Stimulated activated CD8-positive, alpha-beta memory T cell treated with anti-CD3 and anti-CD28 coated beads, Interleukin-4, amount 100 ng/mL, for 48 hours (primary cell): ENCODE results near the gene NEIL3.
"Not testable (repeated sequence)": the region's sequence is repeated elsewhere in the genome, so short reads cannot be mapped to it uniquely, and the experiment has no call there.

Experiments
- DNase-seq: peaks from one replicate; pipeline ENCODE4 v3.0.0-alpha.2; 2020

The NEIL3 gene

GRCh38 chr4:177304094-177304493 is 5.6 kb upstream of the NEIL3 start:
- DNase-seq, result no peak

GRCh38 chr4:177304864-177305263 is 4.8 kb upstream of the NEIL3 start:
- DNase-seq, result not testable (repeated sequence)

GRCh38 chr4:177308125-177308524 is 1.5 kb upstream of the NEIL3 start:
- no peak for DNase-seq

GRCh38 chr4:177308847-177309521 is 690 bp upstream of the NEIL3 start:
- DNase-seq, result no peak

- no peak for DNase-seq
These were observed 1.9 kb downstream of the NEIL3 start for GRCh38 chr4:177311589-177311988.

GRCh38 chr4:177313263-177313662 is 3.6 kb downstream of the NEIL3 start:
- DNase-seq, result no peak

GRCh38 chr4:177315767-177316464 is 6.2 kb downstream of the NEIL3 start:
- DNase-seq, result no peak

- DNase-seq, result no peak
These were observed 11.0 kb downstream of the NEIL3 start for GRCh38 chr4:177320721-177321120.

GRCh38 chr4:177321647-177322046 is 12.0 kb downstream of the NEIL3 start:
- no peak for DNase-seq

- no peak for DNase-seq
These were observed 12.6 kb downstream of the NEIL3 start for GRCh38 chr4:177322266-177322665.

GRCh38 chr4:177322881-177323280 is 13.2 kb downstream of the NEIL3 start:
- no peak for DNase-seq

- DNase-seq, result no peak
These were observed 13.7 kb downstream of the NEIL3 start for GRCh38 chr4:177323416-177323815.

GRCh38 chr4:177332119-177332518 is 22.4 kb downstream of the NEIL3 start:
- DNase-seq, result no peak

- DNase-seq, result no peak
These were observed 30.1 kb downstream of the NEIL3 start for GRCh38 chr4:177339477-177340374.

- no peak for DNase-seq
These were observed 38.7 kb downstream of the NEIL3 start for GRCh38 chr4:177348348-177348747.

GRCh38 chr4:177349191-177349590 is 39.5 kb downstream of the NEIL3 start:
- no peak for DNase-seq

GRCh38 chr4:177351622-177352244 is 42.1 kb downstream of the NEIL3 start:
- no peak for DNase-seq

GRCh38 chr4:177356206-177356605 is 46.5 kb downstream of the NEIL3 start:
- no peak for DNase-seq

- DNase-seq, result no peak
These were observed 47.2 kb downstream of the NEIL3 start for GRCh38 chr4:177356921-177357320.

- no peak for DNase-seq
These were observed 57.7 kb downstream of the NEIL3 start for GRCh38 chr4:177367336-177367735.

GRCh38 chr4:177369372-177369771 is 59.7 kb downstream of the NEIL3 start:
- DNase-seq, result no peak

- DNase-seq, result no peak
These were observed 61.8 kb downstream of the NEIL3 start for GRCh38 chr4:177371461-177371860.

GRCh38 chr4:177374966-177375365 is 65.3 kb downstream of the NEIL3 start:
- no peak for DNase-seq
